Suprapubic skin (tissue), 4 donors: ENCODE measurements around the gene AOC2. TPM values are rescaled to one million over a fixed set of nuclear protein-coding genes. Genes with fewer than 3 reads are reported as not detected.

Source experiments
- DNase-seq, 2 donors: peaks; one replicate each; pipeline ENCODE4 v3.0.0-alpha.2; 2019; ENCODE audit warnings: low spot score in 2 of 2
- H3K27ac ChIP-seq: fragments of 200-600 bp; sonication (generic); one replicate; pipeline ENCODE4 v1.5.1; 2019
- H3K27me3 ChIP-seq: fragments of 200-600 bp; sonication (generic); one replicate; pipeline ENCODE4 v1.5.1; 2019
- H3K36me3 ChIP-seq: fragments of 200-600 bp; sonication (generic); one replicate; pipeline ENCODE4 v1.5.1; 2019
- H3K4me1 ChIP-seq: fragments of 200-600 bp; sonication (generic); one replicate; pipeline ENCODE4 v1.5.1; 2019
- H3K4me3 ChIP-seq: fragments of 200-600 bp; sonication (generic); one replicate; pipeline ENCODE4 v1.5.1; 2019; ENCODE audit warnings: mild to moderate bottlenecking
- H3K9me3 ChIP-seq: fragments of 200-600 bp; sonication (generic); one replicate; pipeline ENCODE4 v1.5.1; 2019
- EP300 ChIP-seq: sonication (generic); formaldehyde crosslinking; IDR thresholded peaks from one replicate; pipeline ENCODE4 v1.6.1; 2017; ENCODE audit warnings: antibody characterized with exemption
- POLR2A ChIP-seq, 2 donors: fragments of 450-650 bp; IDR thresholded peaks; one replicate each; pipeline ENCODE4 v1.6.1; 2017; ENCODE audit warnings: antibody characterized with exemption in 2 of 2, mild to moderate bottlenecking in 2 of 2, moderate library complexity in 2 of 2
- POLR2AphosphoS5 ChIP-seq, 3 donors: sonication (generic); formaldehyde crosslinking; IDR thresholded peaks; one replicate each; pipeline ENCODE4 v1.6.1; 2017; ENCODE audit warnings: antibody characterized with exemption in 3 of 3
- WGBS: methylation state at CpG from one replicate; pipeline ENCODE4 v1.1.5; 2018; 5-methylcytosine and 5-hydroxymethylcytosine counted together
- total RNA-seq, 4 donors: library from RNA; depleted of rRNA; stranded (reverse); fragments of >200 nt; gene quantifications; one replicate each; pipeline ENCODE4 v1.1.0, GENCODE V29; 2016
- TF ChIP-seq, protein P1 (sequence below), 2 donors: fragments of 200-600 bp in 1 of 2; fragments of 450-650 bp in 1 of 2; sonication (generic) in 1 of 2; IDR thresholded peaks; one replicate each; pipeline ENCODE4 v1.5.1; 2016 to 2019; ENCODE audit warnings: antibody characterized with exemption in 2 of 2, mild to moderate bottlenecking in 1 of 2, moderate library complexity in 1 of 2

AOC2 gene
- total RNA-seq, 4 donors from 2014 or later = 0.64 to 5.5 (median 2.1) TPM

DNA sequence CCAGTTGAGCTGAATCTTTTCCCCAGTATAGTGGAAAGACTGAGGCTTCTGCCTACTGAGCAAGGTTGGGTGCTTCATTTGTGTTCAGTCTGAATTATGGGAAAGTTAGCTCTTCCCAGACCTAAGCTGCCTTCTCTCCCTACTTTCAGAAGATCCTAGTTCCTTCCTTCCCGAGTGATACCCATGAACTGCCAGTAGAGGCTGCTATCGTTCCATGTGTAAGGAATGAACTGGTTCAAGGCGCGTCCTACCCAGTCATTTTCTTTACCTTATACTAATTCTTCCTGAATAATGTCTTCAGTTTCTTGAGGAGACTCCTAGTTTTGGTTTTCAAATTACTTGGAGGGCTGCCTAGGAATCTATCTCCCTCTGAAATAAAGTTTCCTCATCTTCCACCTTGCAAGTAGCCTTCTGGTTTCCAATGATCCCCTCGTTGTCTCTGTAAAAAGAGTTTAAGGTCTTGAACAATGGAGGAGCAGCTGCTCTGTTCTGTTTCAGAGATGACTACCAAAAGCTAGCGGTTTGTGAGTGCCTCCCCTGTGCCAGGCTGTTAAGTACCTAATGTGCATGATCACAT lies 934 bp upstream of the AOC2 start:
- no peaks in the 10 kb centered on the region for H3K27me3 ChIP-seq
- no peak overlapping the region for H3K27ac ChIP-seq
- 28% methylated on average over 6 of the region's 6 CpGs for WGBS
- TF ChIP-seq, protein P1, sequence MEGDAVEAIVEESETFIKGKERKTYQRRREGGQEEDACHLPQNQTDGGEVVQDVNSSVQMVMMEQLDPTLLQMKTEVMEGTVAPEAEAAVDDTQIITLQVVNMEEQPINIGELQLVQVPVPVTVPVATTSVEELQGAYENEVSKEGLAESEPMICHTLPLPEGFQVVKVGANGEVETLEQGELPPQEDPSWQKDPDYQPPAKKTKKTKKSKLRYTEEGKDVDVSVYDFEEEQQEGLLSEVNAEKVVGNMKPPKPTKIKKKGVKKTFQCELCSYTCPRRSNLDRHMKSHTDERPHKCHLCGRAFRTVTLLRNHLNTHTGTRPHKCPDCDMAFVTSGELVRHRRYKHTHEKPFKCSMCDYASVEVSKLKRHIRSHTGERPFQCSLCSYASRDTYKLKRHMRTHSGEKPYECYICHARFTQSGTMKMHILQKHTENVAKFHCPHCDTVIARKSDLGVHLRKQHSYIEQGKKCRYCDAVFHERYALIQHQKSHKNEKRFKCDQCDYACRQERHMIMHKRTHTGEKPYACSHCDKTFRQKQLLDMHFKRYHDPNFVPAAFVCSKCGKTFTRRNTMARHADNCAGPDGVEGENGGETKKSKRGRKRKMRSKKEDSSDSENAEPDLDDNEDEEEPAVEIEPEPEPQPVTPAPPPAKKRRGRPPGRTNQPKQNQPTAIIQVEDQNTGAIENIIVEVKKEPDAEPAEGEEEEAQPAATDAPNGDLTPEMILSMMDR (IDR thresholded peaks at IDR 0.05) = peak; percentile 67 to 83
- no peak for TF ChIP-seq POLR2AphosphoS5 (IDR thresholded peaks at IDR 0.05)
- no peaks in the 10 kb centered on the region for H3K9me3 ChIP-seq
- H3K36me3 ChIP-seq = peaks cover 71% of the 10 kb centered on the region
- DNase-seq = no peak
- H3K4me3 ChIP-seq = no peak overlapping the region
- H3K4me1 ChIP-seq = peaks cover 13% of the 10 kb centered on the region

DNA sequence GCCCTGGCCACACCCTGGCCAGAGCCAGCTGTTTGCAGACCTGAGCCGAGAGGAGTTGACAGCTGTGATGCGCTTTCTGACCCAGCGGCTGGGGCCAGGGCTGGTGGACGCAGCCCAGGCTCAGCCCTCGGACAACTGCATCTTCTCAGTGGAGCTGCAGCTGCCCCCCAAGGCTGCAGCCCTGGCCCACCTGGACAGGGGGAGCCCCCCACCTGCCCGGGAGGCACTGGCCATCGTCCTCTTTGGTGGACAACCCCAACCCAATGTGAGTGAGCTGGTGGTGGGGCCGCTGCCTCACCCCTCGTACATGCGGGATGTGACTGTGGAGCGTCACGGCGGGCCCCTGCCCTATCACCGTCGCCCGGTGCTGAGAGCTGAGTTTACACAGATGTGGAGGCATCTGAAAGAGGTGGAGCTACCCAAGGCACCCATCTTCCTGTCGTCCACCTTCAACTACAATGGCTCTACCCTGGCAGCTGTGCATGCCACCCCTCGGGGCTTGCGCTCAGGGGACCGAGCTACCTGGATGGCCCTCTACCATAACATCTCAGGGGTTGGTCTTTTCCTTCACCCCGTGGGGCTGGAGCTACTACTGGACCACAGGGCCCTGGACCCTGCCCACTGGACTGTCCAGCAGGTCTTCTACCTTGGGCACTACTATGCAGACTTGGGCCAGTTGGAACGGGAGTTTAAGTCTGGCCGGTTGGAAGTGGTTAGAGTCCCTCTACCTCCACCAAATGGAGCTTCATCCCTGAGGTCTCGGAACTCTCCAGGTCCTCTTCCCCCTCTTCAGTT lies 578 bp downstream of the AOC2 start:
- Histone ChIP-seq H3K36me3 (peaks cover 56% of the 10 kb centered on the region), H3K4me3 (no peak overlapping the region), H3K9me3 (no peaks in the 10 kb centered on the region), H3K27me3 (no peaks in the 10 kb centered on the region), H3K27ac (no peak overlapping the region), H3K4me1 (peaks cover 18% of the 10 kb centered on the region)
- TF ChIP-seq POLR2A (IDR thresholded peaks at IDR 0.05) (no peak), EP300 (no peak), POLR2AphosphoS5 (IDR thresholded peaks at IDR 0.05) (no peak)
- TF ChIP-seq, protein P1 (IDR thresholded peaks at IDR 0.05) = no peak
- no peak for DNase-seq
- WGBS = 85% methylated on average over 9 of the region's 24 CpGs

DNA sequence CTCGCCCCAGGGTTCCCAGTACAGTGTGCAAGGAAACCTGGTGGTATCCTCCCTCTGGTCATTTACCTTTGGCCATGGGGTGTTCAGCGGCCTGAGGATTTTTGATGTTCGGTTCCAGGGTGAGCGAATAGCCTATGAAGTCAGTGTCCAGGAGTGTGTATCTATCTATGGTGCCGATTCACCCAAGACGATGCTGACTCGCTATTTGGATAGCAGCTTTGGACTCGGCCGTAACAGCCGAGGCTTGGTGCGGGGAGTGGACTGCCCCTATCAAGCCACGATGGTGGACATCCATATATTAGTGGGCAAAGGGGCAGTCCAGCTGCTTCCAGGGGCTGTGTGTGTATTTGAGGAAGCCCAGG lies 1.2 kb downstream of the AOC2 start:
- no peaks in the 10 kb centered on the region for H3K9me3 ChIP-seq
- H3K4me3 ChIP-seq = no peak overlapping the region
- WGBS = 95% methylated on average over 11 of the region's 12 CpGs
- H3K27me3 ChIP-seq = no peaks in the 10 kb centered on the region
- H3K36me3 ChIP-seq = peaks cover 50% of the 10 kb centered on the region
- H3K4me1 ChIP-seq = peaks cover 23% of the 10 kb centered on the region
- TF ChIP-seq, protein P1 (IDR thresholded peaks at IDR 0.05) = no peak
- TF ChIP-seq EP300 (no peak), POLR2A (IDR thresholded peaks at IDR 0.05) (no peak), POLR2AphosphoS5 (IDR thresholded peaks at IDR 0.05) (no peak)
- H3K27ac ChIP-seq = no peak overlapping the region
- no peak for DNase-seq

DNA sequence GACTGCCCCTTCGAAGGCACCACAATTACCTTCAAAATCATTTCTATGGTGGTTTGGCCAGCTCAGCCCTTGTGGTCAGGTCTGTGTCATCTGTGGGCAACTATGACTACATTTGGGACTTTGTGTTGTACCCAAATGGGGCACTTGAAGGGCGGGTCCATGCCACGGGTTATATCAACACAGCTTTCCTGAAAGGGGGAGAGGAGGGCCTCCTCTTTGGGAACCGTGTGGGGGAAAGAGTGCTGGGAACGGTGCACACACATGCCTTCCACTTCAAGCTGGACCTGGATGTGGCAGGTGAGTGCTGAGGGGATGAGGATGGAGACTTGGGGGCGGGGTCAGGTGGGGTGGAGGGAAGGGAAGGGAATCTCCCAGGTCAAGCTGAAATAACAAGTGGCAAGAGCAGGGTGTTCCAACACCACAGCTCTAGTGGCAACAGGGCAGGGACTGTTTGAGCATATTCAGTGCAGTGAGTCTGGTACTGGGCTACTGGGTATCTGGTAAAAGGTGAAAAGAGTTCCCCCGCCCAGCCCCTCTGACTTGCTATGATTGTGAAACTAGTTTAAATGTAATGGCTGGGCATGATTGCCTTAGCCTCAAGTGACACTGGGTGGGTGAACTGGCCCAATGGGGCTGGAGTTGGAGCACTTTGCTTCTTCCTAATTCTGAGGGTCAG lies 1.7 kb downstream of the AOC2 start:
- H3K27ac ChIP-seq = peak overlapping the region; percentile 31

DNA sequence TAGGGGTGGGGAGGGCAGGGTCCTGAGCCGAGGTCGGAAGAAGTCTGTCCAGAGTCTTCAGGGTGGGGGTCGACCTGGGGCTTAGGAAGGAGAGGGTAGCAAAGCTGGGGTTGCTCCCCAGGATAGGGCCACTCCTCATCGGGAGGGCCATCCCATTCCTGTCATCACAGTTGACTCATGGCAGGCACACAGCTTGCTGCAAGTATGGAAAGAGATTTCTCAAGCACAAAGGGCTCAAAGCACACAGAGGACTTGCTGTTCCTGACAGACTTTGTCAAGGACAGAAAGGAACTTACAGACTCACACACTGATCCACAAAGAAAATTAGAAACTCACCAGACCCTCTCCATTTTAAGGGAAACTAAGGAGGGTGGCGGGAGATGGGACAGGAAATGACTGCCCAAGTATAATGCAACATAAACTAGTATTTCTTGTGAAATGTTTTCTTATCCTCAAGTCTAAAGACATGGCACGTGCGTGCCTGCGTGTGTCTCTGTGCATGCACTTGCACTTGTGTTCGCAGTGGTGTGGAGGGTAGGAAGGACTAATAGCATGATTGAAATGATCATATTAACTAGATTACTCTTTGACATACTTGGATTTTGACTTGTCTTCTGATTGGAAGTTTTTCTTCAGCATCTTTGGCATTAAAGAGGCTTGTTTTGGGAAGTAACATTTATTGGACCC lies 2.4 kb downstream of the AOC2 start:
- Histone ChIP-seq H3K4me1 (peaks cover 24% of the 10 kb centered on the region), H3K36me3 (peaks cover 38% of the 10 kb centered on the region), H3K9me3 (no peaks in the 10 kb centered on the region), H3K27me3 (no peaks in the 10 kb centered on the region), H3K27ac (peak overlapping the region; percentile 31), H3K4me3 (no peak overlapping the region)
- 61% methylated on average over 9 of the region's 9 CpGs for WGBS
- DNase-seq = no peak
- TF ChIP-seq, protein P1 (IDR thresholded peaks at IDR 0.05) = no peak
- TF ChIP-seq EP300 (no peak), POLR2AphosphoS5 (IDR thresholded peaks at IDR 0.05) (no peak), POLR2A (IDR thresholded peaks at IDR 0.05) (no peak)

More for the DNA sequence above, 1.7 kb downstream of the AOC2 start:
- TF ChIP-seq EP300 (no peak), POLR2A (IDR thresholded peaks at IDR 0.05) (no peak), POLR2AphosphoS5 (IDR thresholded peaks at IDR 0.05) (no peak)
- WGBS = 66% methylated on average over 6 of the region's 7 CpGs
- Histone ChIP-seq H3K4me3 (no peak overlapping the region), H3K36me3 (peaks cover 45% of the 10 kb centered on the region), H3K4me1 (peaks cover 24% of the 10 kb centered on the region), H3K9me3 (no peaks in the 10 kb centered on the region), H3K27me3 (no peaks in the 10 kb centered on the region)
- DNase-seq = no peak
